Measurements from ENCODE around the gene GSE1. TPM values are rescaled to one million over a fixed set of nuclear protein-coding genes. Genes with fewer than 3 reads are reported as not detected.

GSE1 gene
- total RNA-seq, 1 donor from 2014 or later, result 101 TPM

DNA sequence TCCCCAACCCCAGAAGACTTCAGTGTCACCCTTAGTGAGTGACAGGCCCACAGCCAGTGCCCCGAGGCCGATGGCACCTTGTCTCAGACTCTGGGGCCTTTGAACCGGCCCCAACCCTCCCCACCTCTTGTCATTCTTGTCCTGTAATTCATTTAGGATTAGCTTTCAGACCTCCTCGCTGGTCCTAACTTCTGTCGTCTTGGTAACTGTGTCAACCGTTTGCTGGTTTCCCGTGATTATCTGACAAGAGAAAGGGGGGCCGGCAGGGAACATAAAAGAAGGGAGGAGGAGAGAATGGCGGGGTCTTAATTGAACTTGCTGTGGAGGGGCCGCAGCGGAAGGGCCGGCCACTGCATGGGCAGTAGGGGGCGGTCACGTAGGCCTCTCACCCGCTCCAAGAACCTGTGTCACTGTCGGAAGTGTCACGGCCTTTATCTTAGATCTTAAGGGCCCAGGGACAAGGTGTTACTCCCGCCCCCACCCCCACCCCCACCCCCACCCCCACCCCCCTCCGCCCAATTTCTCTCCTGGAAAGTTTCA, 46.5 kb upstream of the GSE1 start:
- Mint-ChIP-seq H3K4me1 (ENCODE audit: unreplicated experiment) (peaks cover 74% of the 10 kb centered on the region), H3K36me3 (no peaks in the 10 kb centered on the region), H3K9me3 (no peaks in the 10 kb centered on the region), H3K4me3 (peak overlapping the region; percentile 45), H3K27ac (peak overlapping the region; percentile 49), H3K27me3 (no peaks in the 10 kb centered on the region)
- peak; percentile 66 for TF ChIP-seq CTCF (conservative IDR thresholded peaks at IDR 0.05)
- no peak for DNase-seq (ENCODE audit: extremely low spot score, unreplicated experiment)

DNA sequence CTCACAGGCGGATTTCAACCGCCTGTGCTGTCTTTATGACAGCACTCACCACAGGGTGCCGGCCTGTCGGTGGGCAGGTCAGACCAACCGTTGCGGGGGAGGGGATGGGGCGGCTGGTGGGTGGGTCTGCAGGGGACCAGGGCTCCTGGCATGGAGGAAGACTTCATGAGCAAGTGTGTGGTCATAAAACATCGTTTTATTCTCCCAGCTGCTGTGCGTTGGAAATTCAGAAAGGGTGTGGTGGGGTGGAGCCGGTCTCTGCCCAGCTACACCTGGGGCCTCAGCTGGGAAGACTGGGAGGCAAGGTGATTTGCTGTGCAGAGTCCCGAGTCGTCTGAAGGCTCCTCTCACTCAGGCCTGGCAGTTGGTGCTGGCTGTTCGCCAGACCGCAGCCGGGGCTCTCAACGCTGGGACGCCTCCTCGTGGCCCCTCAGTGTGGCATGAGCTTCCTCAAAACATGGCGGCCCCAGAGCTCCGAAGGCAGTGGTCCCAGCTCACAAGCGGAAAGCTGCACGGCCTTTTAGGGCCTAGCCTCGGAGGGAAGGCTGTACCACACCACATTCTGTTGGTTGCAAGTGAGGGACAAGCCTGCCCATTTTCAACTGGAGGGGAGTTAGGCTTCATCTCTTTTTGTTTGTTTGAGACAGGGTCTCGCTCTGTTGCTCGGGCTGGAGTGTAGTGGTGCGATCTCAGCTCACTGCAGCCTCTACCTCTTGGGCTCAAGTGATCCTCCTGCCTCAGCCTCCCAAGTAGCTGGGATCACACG, 45.8 kb upstream of the GSE1 start:
- H3K27ac Mint-ChIP-seq, result peak overlapping the region; percentile 63
- H3K9me3 Mint-ChIP-seq, result no peaks in the 10 kb centered on the region
- no peak for TF ChIP-seq CTCF (conservative IDR thresholded peaks at IDR 0.05)
- no peaks in the 10 kb centered on the region for H3K36me3 Mint-ChIP-seq
- DNase-seq (ENCODE audit: extremely low spot score, unreplicated experiment), result no peak
- peak overlapping the region; percentile 17 for H3K4me3 Mint-ChIP-seq
- H3K4me1 Mint-ChIP-seq (ENCODE audit: unreplicated experiment), result peaks cover 75% of the 10 kb centered on the region
- H3K27me3 Mint-ChIP-seq, result no peaks in the 10 kb centered on the region

- Mint-ChIP-seq H3K27me3 (no peaks in the 10 kb centered on the region), H3K4me3 (no peak overlapping the region), H3K36me3 (no peaks in the 10 kb centered on the region), H3K4me1 (ENCODE audit: unreplicated experiment) (peaks cover 71% of the 10 kb centered on the region), H3K27ac (peak overlapping the region; percentile 63), H3K9me3 (no peaks in the 10 kb centered on the region)
- DNase-seq (ENCODE audit: extremely low spot score, unreplicated experiment), result no peak
- TF ChIP-seq CTCF (conservative IDR thresholded peaks at IDR 0.05), result no peak
Observed at GRCh38 chr16:85567935-85568334, 45.2 kb upstream of the GSE1 start.

- H3K27ac Mint-ChIP-seq, result no peak overlapping the region
- H3K4me3 Mint-ChIP-seq, result no peak overlapping the region
- no peaks in the 10 kb centered on the region for H3K9me3 Mint-ChIP-seq
- DNase-seq (ENCODE audit: extremely low spot score, unreplicated experiment), result no peak
- H3K4me1 Mint-ChIP-seq (ENCODE audit: unreplicated experiment), result peaks cover 73% of the 10 kb centered on the region
- H3K36me3 Mint-ChIP-seq, result no peaks in the 10 kb centered on the region
- TF ChIP-seq CTCF (conservative IDR thresholded peaks at IDR 0.05), result no peak
- H3K27me3 Mint-ChIP-seq, result no peaks in the 10 kb centered on the region
Observed at GRCh38 chr16:85568519-85568918, 44.6 kb upstream of the GSE1 start.

- DNase-seq (ENCODE audit: extremely low spot score, unreplicated experiment), result no peak
- no peak overlapping the region for H3K27ac Mint-ChIP-seq
- TF ChIP-seq CTCF (conservative IDR thresholded peaks at IDR 0.05), result no peak
- no peaks in the 10 kb centered on the region for H3K36me3 Mint-ChIP-seq
- H3K9me3 Mint-ChIP-seq, result no peaks in the 10 kb centered on the region
- H3K4me3 Mint-ChIP-seq, result peak overlapping the region; percentile 55
- no peaks in the 10 kb centered on the region for H3K27me3 Mint-ChIP-seq
- H3K4me1 Mint-ChIP-seq (ENCODE audit: unreplicated experiment), result peaks cover 71% of the 10 kb centered on the region
Observed at GRCh38 chr16:85569039-85569614, 44.0 kb upstream of the GSE1 start.

Data from type B pancreatic cell (in vitro differentiated cells).